ENCODE results near the gene SFMBT2.

Gene SFMBT2

DNA sequence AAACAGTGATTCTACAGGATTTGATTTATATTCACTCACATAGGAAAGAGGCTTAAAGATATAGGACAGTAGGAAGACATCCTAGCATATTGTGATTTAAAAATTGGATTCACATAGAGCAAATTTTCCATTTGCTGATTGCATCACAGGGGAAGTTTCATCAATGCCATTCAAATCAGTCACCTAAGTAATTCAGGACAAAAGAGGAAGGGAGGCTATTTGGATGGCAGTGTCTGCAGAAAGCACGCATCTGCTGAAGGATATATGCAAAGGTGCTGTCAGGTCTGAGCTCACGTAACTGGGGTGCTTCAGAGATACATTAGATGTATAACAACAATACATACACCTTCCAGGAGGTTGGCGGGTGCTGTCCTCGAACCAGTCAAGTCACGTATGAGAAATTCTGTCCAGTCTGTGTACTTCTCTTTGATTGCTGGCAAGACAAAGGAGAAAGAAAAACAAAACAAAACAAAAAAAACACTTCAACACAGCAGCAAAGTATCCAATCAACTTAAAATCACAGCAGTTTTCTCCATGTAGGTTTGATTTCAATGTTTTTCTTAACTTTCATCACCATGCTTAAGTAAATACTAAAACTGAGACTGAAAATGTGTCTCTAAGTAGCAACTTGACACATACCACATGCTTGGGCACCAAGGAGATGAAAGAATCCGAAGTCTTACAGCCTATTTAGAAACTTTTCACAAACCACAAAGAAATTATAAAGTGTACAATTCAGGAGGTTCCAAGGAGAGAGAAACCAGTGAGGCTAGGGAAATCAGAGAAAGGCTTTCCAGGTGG lies 125.1 kb downstream of the SFMBT2 start:
- H3K4me3 ChIP-seq (ENCODE audit: low read depth, low read length) = no peak overlapping the region
- TF ChIP-seq, protein P1, sequence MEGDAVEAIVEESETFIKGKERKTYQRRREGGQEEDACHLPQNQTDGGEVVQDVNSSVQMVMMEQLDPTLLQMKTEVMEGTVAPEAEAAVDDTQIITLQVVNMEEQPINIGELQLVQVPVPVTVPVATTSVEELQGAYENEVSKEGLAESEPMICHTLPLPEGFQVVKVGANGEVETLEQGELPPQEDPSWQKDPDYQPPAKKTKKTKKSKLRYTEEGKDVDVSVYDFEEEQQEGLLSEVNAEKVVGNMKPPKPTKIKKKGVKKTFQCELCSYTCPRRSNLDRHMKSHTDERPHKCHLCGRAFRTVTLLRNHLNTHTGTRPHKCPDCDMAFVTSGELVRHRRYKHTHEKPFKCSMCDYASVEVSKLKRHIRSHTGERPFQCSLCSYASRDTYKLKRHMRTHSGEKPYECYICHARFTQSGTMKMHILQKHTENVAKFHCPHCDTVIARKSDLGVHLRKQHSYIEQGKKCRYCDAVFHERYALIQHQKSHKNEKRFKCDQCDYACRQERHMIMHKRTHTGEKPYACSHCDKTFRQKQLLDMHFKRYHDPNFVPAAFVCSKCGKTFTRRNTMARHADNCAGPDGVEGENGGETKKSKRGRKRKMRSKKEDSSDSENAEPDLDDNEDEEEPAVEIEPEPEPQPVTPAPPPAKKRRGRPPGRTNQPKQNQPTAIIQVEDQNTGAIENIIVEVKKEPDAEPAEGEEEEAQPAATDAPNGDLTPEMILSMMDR (IDR thresholded peaks at IDR 0.05; ENCODE audit: control insufficient read depth, extremely low read depth, insufficient read depth) = no peak
- no peak for DNase-seq (ENCODE audit: low read depth)

DNA sequence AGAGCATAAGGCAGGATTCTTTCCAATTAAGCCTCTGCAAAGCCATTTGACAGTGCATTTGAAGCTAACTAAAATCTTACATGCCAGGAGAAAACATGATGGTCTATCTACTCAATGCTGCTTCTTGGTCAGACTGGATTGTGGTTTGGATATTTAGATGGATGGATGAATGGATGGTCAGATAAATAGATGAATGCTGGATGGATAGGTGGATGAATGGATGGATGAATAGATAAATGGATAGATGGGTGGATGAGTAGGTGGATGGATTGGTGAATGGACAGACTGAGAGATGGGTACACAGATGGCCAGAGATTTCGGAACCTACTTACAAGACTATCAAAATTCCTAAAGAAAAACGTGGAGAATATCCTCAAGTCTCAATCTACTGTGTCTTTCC lies 127.6 kb downstream of the SFMBT2 start:
- no peak for DNase-seq (ENCODE audit: low read depth)
- no peak overlapping the region for H3K4me3 ChIP-seq (ENCODE audit: low read depth, low read length)
- TF ChIP-seq, protein P1 (IDR thresholded peaks at IDR 0.05; ENCODE audit: control insufficient read depth, extremely low read depth, insufficient read depth) = no peak

DNA sequence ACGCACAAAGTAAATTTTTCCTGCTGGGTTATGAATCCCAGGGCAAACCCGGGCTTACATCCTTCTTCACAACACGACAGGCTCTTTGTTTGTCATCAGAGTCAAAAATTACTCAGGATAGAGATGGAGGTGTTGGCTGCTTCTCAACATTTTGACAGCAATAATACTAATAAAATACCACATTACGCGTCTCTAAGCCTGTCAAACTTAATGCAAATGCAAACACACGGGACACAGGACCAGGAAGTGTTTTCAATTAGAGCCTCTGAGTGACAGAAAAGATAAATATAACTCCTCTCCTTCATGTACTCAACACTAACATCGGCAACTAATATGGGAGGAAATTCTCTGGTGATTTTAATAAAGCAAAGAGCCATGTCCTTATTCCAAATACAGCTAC lies 128.4 kb downstream of the SFMBT2 start:
- TF ChIP-seq, protein P1 (IDR thresholded peaks at IDR 0.05; ENCODE audit: control insufficient read depth, extremely low read depth, insufficient read depth) = no peak
- H3K4me3 ChIP-seq (ENCODE audit: low read depth, low read length) = no peak overlapping the region
- no peak for DNase-seq (ENCODE audit: low read depth)

DNA sequence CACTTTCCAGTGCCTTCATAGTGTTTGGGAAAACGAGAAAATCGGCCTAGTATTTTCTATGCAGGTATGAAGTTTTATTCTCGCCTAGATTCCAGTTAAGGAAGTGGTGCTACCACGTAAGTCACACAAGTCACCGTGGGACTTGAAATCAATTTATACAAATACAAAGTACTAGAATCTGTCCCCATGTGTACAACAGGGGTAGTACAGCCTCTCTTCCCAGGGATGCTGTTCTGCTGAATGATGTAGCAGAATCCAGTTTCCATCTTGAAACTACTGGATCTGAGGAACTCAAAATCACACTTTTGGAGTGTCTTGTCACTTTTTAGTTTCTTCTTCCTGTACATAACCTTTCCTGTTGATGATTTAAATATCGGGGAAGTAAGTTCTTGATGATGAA lies 129.4 kb downstream of the SFMBT2 start:
- no peak overlapping the region for H3K4me3 ChIP-seq (ENCODE audit: low read depth, low read length)
- DNase-seq (ENCODE audit: low read depth) = no peak
- TF ChIP-seq, protein P1 (IDR thresholded peaks at IDR 0.05; ENCODE audit: control insufficient read depth, extremely low read depth, insufficient read depth) = no peak

DNA sequence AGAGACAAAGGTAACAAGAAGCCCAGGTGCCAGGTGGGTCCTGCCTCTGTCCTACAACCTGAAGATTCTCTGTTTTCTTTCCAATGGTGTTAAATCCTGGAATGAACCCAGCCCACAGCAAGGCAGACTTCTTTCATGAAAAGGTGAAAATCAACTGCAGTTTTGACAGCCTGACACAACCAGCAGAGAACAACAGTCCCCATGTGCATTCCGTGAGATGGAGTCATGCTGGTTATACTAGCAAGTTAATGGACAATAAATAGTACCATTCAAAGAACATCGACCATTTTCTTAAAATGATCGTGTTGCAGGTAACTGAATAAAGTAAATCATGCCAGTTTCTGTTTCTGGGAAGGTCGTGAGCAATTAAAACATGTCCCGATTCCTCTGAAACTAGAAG lies 131.5 kb downstream of the SFMBT2 start:
- no peak for DNase-seq (ENCODE audit: low read depth)
- no peak overlapping the region for H3K4me3 ChIP-seq (ENCODE audit: low read depth, low read length)
- TF ChIP-seq, protein P1 (IDR thresholded peaks at IDR 0.05; ENCODE audit: control insufficient read depth, extremely low read depth, insufficient read depth) = no peak

DNA sequence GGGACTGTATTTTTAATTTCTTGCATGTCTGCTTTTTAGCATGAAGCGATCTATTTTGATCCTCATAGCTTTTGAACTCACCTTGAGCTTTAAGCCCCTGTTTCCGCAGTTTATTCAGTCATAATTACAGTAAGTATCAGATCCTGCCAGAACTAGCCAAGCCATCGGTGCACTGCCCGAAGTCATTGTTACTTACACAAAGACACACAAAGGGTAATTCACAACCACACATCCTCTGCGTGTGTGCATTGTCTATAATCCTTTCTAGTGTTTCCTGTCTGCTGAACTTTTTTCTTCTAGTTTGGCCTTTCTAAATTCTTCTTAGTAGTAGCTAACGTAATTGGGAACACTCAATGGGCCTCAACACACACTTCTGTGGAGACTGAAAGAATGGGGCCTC lies 133.0 kb downstream of the SFMBT2 start:
- H3K4me3 ChIP-seq (ENCODE audit: low read depth, low read length) = no peak overlapping the region
- TF ChIP-seq, protein P1 (IDR thresholded peaks at IDR 0.05; ENCODE audit: control insufficient read depth, extremely low read depth, insufficient read depth) = no peak
- DNase-seq (ENCODE audit: low read depth) = no peak

DNA sequence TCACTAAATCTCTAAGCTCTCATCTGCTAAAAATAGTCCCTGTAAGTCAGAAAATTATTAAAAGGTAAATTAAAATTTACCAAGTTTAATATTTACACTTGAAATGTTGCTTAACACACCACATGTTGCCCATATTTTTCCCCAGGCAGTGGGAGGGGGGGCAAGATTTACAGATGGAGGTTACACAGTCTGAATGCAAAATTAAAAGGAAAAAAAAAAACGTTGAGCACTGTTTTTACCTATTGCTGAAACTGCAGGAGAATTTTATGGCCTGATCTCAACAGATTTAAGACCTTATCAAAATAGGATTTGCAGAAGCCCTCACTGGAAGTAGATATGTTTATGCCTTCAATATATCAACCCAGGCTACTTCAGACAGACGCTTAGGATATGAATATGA lies 133.4 kb downstream of the SFMBT2 start:
- DNase-seq (ENCODE audit: low read depth) = no peak
- no peak overlapping the region for H3K4me3 ChIP-seq (ENCODE audit: low read depth, low read length)
- TF ChIP-seq, protein P1 (IDR thresholded peaks at IDR 0.05; ENCODE audit: control insufficient read depth, extremely low read depth, insufficient read depth) = no peak

Data from LNCaP clone FGC (cell line).